GM19023 (cell line): ENCODE measurements around the gene ANTKMT.
"Not testable (repeated sequence)": the region's sequence is repeated elsewhere in the genome, so short reads cannot be mapped to it uniquely, and the experiment has no call there.

ENCODE experiments used
- ATAC-seq: cut with Tn5 transposase; IDR thresholded peaks from one replicate; pipeline ENCODE4 v1.9.1; 2021; ENCODE audit warnings: mild to moderate bottlenecking, moderate library complexity; ENCODE audit not compliant: unreplicated experiment

Gene ANTKMT

GRCh38 chr16:712740-713250 is 8.2 kb upstream of the ANTKMT start:
- not testable (repeated sequence) for ATAC-seq

- ATAC-seq: no peak
Observed at GRCh38 chr16:714079-714478, 6.9 kb upstream of the ANTKMT start.

- peak; percentile 69 for ATAC-seq
Observed at GRCh38 chr16:714558-715476, 6.1 kb upstream of the ANTKMT start, which contains the start of gene METRN. METRN (plus strand) TSS chr16:715118; CDS start chr16:715290, 172 bp downstream.

- no peak for ATAC-seq
Observed at GRCh38 chr16:715477-716199, 5.3 kb upstream of the ANTKMT start.

GRCh38 chr16:716200-716568 is 4.8 kb upstream of the ANTKMT start:
- ATAC-seq: no peak

GRCh38 chr16:716768-717325 is 4.1 kb upstream of the ANTKMT start:
- no peak for ATAC-seq

GRCh38 chr16:717450-718245 is 3.3 kb upstream of the ANTKMT start:
- no peak for ATAC-seq

GRCh38 chr16:718389-718788 is 2.6 kb upstream of the ANTKMT start:
- no peak for ATAC-seq

GRCh38 chr16:718922-719321 is 2.0 kb upstream of the ANTKMT start:
- ATAC-seq: no peak

- ATAC-seq: no peak
Observed at GRCh38 chr16:719815-720446, 1.0 kb upstream of the ANTKMT start.

- peak; percentile 18 for ATAC-seq
Observed at GRCh38 chr16:720447-720989, 428 bp upstream of the ANTKMT start.

GRCh38 chr16:721765-722540 is 1.0 kb downstream of the ANTKMT start:
- no peak for ATAC-seq

GRCh38 chr16:722835-723633 is 2.1 kb downstream of the ANTKMT start:
- ATAC-seq: no peak

GRCh38 chr16:723695-724094 is 2.7 kb downstream of the ANTKMT start:
- ATAC-seq: no peak

GRCh38 chr16:724188-725040 is 3.5 kb downstream of the ANTKMT start:
- no peak for ATAC-seq

- ATAC-seq: no peak
Observed at GRCh38 chr16:725041-725376, 4.1 kb downstream of the ANTKMT start.

- ATAC-seq: no peak
Observed at GRCh38 chr16:725463-726187, 4.7 kb downstream of the ANTKMT start.
